DOHH2 (cell line): Measurements from ENCODE around the gene VIT.

Source experiments
- EZH2phosphoT487 ChIP-seq: fragments of 200-600 bp; sonication (generic); IDR thresholded peaks from 2 replicates; pipeline ENCODE4 v1.6.1; 2017; ENCODE audit warnings: borderline replicate concordance, mild to moderate bottlenecking, antibody characterized with exemption, low read length, moderate library complexity, mixed read lengths
- TF ChIP-seq, protein P1 (sequence below): fragments of 200-600 bp; sonication (generic); IDR thresholded peaks from one replicate; pipeline ENCODE4 v1.5.1; 2014; ENCODE audit warnings: antibody characterized with exemption, mild to moderate bottlenecking, low read depth, low read length; ENCODE audit not compliant: poor library complexity, severe bottlenecking

GRCh38 chr2:36750101-36750500, 53.6 kb downstream of the VIT start:
- TF ChIP-seq, protein P1, sequence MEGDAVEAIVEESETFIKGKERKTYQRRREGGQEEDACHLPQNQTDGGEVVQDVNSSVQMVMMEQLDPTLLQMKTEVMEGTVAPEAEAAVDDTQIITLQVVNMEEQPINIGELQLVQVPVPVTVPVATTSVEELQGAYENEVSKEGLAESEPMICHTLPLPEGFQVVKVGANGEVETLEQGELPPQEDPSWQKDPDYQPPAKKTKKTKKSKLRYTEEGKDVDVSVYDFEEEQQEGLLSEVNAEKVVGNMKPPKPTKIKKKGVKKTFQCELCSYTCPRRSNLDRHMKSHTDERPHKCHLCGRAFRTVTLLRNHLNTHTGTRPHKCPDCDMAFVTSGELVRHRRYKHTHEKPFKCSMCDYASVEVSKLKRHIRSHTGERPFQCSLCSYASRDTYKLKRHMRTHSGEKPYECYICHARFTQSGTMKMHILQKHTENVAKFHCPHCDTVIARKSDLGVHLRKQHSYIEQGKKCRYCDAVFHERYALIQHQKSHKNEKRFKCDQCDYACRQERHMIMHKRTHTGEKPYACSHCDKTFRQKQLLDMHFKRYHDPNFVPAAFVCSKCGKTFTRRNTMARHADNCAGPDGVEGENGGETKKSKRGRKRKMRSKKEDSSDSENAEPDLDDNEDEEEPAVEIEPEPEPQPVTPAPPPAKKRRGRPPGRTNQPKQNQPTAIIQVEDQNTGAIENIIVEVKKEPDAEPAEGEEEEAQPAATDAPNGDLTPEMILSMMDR: no peak
- no peak for TF ChIP-seq EZH2phosphoT487
